Fibroblast of lung (primary cell): ENCODE results near the gene NHERF1. TPM values are rescaled to one million over a fixed set of nuclear protein-coding genes. Genes with fewer than 3 reads are reported as not detected.

Experiments
- DNase-seq, 2 donors: peaks; one replicate each; pipeline versions ENCODE4 v3.0.0 to v3.0.0-alpha.2; 2010; ENCODE audit warnings: low read depth in 2 of 2
- H2AFZ ChIP-seq: 2 replicates; pipeline ENCODE4 v1.5.1; 2012; ENCODE audit warnings: low read length, control low read depth, inconsistent platforms
- H3K27ac ChIP-seq: 2 replicates; pipeline ENCODE4 v1.5.1; 2011; ENCODE audit warnings: low read length, control low read depth; ENCODE audit not compliant: insufficient read depth
- H3K27me3 ChIP-seq: 2 replicates; pipeline ENCODE4 v1.5.1; 2011; ENCODE audit warnings: mild to moderate bottlenecking, low read length; ENCODE audit not compliant: control insufficient read depth, insufficient read depth
- H3K36me3 ChIP-seq: 2 replicates; pipeline ENCODE4 v1.5.1; 2011; ENCODE audit warnings: low read length; ENCODE audit not compliant: control insufficient read depth, insufficient read depth
- H3K4me1 ChIP-seq: 2 replicates; pipeline ENCODE4 v1.5.1; 2011; ENCODE audit warnings: low read length; ENCODE audit not compliant: control insufficient read depth, insufficient read depth; ENCODE audit errors: extremely low read depth
- H3K4me2 ChIP-seq: 2 replicates; pipeline ENCODE4 v1.5.1; 2011; ENCODE audit warnings: low read length, control low read depth; ENCODE audit not compliant: insufficient read depth; ENCODE audit errors: extremely low read depth
- H3K4me3 ChIP-seq, 4 experiments: fragments of 200-600 bp in 1 of 4; sonication (generic) in 1 of 4; replicated peaks in 1 of 4; 2 replicates each; pipeline ENCODE4 v1.5.1; 2011 to 2016; ENCODE audit warnings: low read length in 4 of 4, low read depth in 3 of 4, mild to moderate bottlenecking in 3 of 4, control low read depth in 2 of 4, inconsistent platforms in 1 of 4, mixed read lengths in 1 of 4; ENCODE audit not compliant: insufficient read depth in 1 of 4; ENCODE audit errors: control extremely low read depth in 1 of 4
- H3K79me2 ChIP-seq: 2 replicates; pipeline ENCODE4 v1.5.1; 2012; ENCODE audit warnings: mild to moderate bottlenecking, low read length, inconsistent platforms; ENCODE audit not compliant: control insufficient read depth, insufficient read depth
- H3K9ac ChIP-seq: 2 replicates; pipeline ENCODE4 v1.5.1; 2011; ENCODE audit warnings: mild to moderate bottlenecking, low read length, control low read depth; ENCODE audit not compliant: insufficient read depth
- H3K9me3 ChIP-seq: 2 replicates; pipeline ENCODE4 v1.5.1; 2012; ENCODE audit warnings: low read depth, low read length; ENCODE audit not compliant: control insufficient read depth, insufficient read depth
- H4K20me1 ChIP-seq: 2 replicates; pipeline ENCODE4 v1.5.1; 2011; ENCODE audit warnings: low read length; ENCODE audit not compliant: control insufficient read depth, insufficient read depth; ENCODE audit errors: extremely low read depth
- EZH2 ChIP-seq: IDR thresholded peaks from 2 replicates; pipeline ENCODE4 v1.5.1; 2012; ENCODE audit warnings: low read length, control low read depth, mild to moderate bottlenecking; ENCODE audit errors: missing control alignments
- polyA plus RNA-seq, 2 donors: library from polyadenylated mRNA; depleted of rRNA in 1 of 2; stranded (reverse) in 1 of 2; unstranded in 1 of 2; fragments of >200 nt; gene quantifications; 2 replicates each; pipeline ENCODE4 v1.2.1, GENCODE V29; 2011 to 2012; ENCODE audit warnings: missing spikeins in 1 of 2
- total RNA-seq: library from RNA; depleted of rRNA; stranded (reverse); fragments of >200 nt; gene quantifications from 2 replicates; pipeline ENCODE4 v1.2.1, GENCODE V29; 2014
- TF ChIP-seq, protein P1 (sequence below), 2 donors: IDR thresholded peaks in 1 of 2; conservative IDR thresholded peaks in 1 of 2; 1 replicate in 1 of 2; 2 replicates in 1 of 2; pipeline ENCODE4 v1.5.1; 2011 to 2012; ENCODE audit warnings: low read length in 2 of 2, control low read depth in 1 of 2, inconsistent platforms in 1 of 2, low read depth in 1 of 2, mild to moderate bottlenecking in 1 of 2

The NHERF1 gene
- total and polyA plus RNA-seq, 2 donors (not counting 1 experiment from before 2014, with no cell fraction given) = 10.2 to 13.9 TPM

DNA sequence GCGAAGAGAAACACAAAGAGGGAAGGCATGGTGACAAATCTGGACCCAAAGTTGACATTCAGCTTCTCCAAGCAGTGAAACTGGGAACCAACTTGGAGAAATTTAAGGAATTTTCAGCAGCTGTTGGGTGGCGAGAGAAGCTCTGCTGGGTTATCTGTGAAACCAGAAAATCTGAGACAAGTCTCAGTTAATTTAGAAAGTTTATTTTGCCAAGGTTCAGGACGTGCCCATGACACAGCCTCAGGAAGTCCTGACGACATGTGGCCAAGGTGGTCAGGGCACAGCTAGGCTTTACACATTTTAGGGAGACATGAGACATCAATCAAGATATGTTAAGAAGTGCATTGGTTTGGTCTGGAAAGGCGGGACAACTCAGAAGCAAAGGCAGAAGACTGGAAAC is 24.5 kb upstream of the NHERF1 start:
- no peaks in the 10 kb centered on the region for H3K4me1 ChIP-seq
- no peak overlapping the region for H3K4me2 ChIP-seq
- no peak overlapping the region for H3K27ac ChIP-seq
- no peak overlapping the region for H3K4me3 ChIP-seq
- H3K36me3 ChIP-seq = no peaks in the 10 kb centered on the region
- DNase-seq = no peak
- H3K9me3 ChIP-seq = no peaks in the 10 kb centered on the region
- no peak overlapping the region for H3K9ac ChIP-seq
- no peaks in the 10 kb centered on the region for H3K27me3 ChIP-seq
- no peaks in the 10 kb centered on the region for H3K79me2 ChIP-seq
- TF ChIP-seq EZH2 = no peak
- TF ChIP-seq, protein P1, sequence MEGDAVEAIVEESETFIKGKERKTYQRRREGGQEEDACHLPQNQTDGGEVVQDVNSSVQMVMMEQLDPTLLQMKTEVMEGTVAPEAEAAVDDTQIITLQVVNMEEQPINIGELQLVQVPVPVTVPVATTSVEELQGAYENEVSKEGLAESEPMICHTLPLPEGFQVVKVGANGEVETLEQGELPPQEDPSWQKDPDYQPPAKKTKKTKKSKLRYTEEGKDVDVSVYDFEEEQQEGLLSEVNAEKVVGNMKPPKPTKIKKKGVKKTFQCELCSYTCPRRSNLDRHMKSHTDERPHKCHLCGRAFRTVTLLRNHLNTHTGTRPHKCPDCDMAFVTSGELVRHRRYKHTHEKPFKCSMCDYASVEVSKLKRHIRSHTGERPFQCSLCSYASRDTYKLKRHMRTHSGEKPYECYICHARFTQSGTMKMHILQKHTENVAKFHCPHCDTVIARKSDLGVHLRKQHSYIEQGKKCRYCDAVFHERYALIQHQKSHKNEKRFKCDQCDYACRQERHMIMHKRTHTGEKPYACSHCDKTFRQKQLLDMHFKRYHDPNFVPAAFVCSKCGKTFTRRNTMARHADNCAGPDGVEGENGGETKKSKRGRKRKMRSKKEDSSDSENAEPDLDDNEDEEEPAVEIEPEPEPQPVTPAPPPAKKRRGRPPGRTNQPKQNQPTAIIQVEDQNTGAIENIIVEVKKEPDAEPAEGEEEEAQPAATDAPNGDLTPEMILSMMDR (conservative IDR thresholded peaks at IDR 0.05 in 1 of 2, IDR thresholded peaks at IDR 0.05 in 1 of 2; ENCODE audit: low read depth in 1 of 2, low read length in 2 of 2) = no peak
- no peaks in the 10 kb centered on the region for H4K20me1 ChIP-seq
- H2AFZ ChIP-seq = no peak overlapping the region

DNA sequence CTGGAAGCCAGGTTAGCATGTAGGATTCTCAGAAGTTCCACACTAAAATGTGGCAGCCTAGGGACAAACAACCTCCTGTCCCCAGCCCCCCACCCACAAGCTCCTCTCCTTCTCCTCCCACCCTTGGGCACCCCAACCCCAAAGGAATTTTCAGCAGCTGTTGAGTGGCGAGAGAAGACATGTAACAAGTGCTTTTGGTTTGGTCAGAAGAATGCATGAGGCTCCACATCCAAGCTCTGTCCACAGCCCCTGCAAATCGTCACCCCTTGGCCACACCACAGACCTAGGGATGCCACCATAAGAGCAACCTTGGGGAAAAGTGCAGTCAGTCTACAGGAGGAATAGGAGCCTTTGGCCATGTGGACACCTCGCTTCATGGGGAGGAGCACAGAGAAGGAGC is 23.3 kb upstream of the NHERF1 start:
- Histone ChIP-seq H3K4me2 (no peak overlapping the region), H3K27ac (no peak overlapping the region), H3K9me3 (no peaks in the 10 kb centered on the region), H3K27me3 (no peaks in the 10 kb centered on the region), H4K20me1 (no peaks in the 10 kb centered on the region), H3K9ac (no peak overlapping the region), H3K4me3 (no peak overlapping the region), H3K36me3 (no peaks in the 10 kb centered on the region), H3K4me1 (no peaks in the 10 kb centered on the region), H3K79me2 (no peaks in the 10 kb centered on the region), H2AFZ (no peak overlapping the region)
- TF ChIP-seq, protein P1 (conservative IDR thresholded peaks at IDR 0.05 in 1 of 2, IDR thresholded peaks at IDR 0.05 in 1 of 2; ENCODE audit: low read depth in 1 of 2, low read length in 2 of 2) = no peak
- no peak for TF ChIP-seq EZH2
- no peak for DNase-seq

GRCh38 chr17:74728033-74728701 is 20.3 kb upstream of the NHERF1 start:
- no peak for TF ChIP-seq EZH2
- TF ChIP-seq, protein P1 (conservative IDR thresholded peaks at IDR 0.05 in 1 of 2, IDR thresholded peaks at IDR 0.05 in 1 of 2; ENCODE audit: low read depth in 1 of 2, low read length in 2 of 2) = no peak

More at GRCh38 chr17:74728033-74728701, 20.3 kb upstream of the NHERF1 start:
- Histone ChIP-seq H3K9me3 (no peaks in the 10 kb centered on the region), H3K36me3 (no peaks in the 10 kb centered on the region), H3K4me3 (no peak overlapping the region), H3K4me1 (no peaks in the 10 kb centered on the region), H3K27me3 (no peaks in the 10 kb centered on the region), H3K9ac (no peak overlapping the region), H2AFZ (no peak overlapping the region), H4K20me1 (no peaks in the 10 kb centered on the region), H3K79me2 (no peaks in the 10 kb centered on the region), H3K27ac (no peak overlapping the region), H3K4me2 (no peak overlapping the region)
- DNase-seq = no peak
